Fibroblast of lung (primary cell): ENCODE data around the gene CHCHD6. TPM values are rescaled to one million over a fixed set of nuclear protein-coding genes. Genes with fewer than 3 reads are reported as not detected.

Experiments
- DNase-seq, 2 donors: peaks; one replicate each; pipeline versions ENCODE4 v3.0.0 to v3.0.0-alpha.2; 2010; ENCODE audit warnings: low read depth in 2 of 2
- H2AFZ ChIP-seq: 2 replicates; pipeline ENCODE4 v1.5.1; 2012; ENCODE audit warnings: low read length, control low read depth, inconsistent platforms
- H3K27ac ChIP-seq: 2 replicates; pipeline ENCODE4 v1.5.1; 2011; ENCODE audit warnings: low read length, control low read depth; ENCODE audit not compliant: insufficient read depth
- H3K27me3 ChIP-seq: 2 replicates; pipeline ENCODE4 v1.5.1; 2011; ENCODE audit warnings: mild to moderate bottlenecking, low read length; ENCODE audit not compliant: control insufficient read depth, insufficient read depth
- H3K36me3 ChIP-seq: 2 replicates; pipeline ENCODE4 v1.5.1; 2011; ENCODE audit warnings: low read length; ENCODE audit not compliant: control insufficient read depth, insufficient read depth
- H3K4me1 ChIP-seq: 2 replicates; pipeline ENCODE4 v1.5.1; 2011; ENCODE audit warnings: low read length; ENCODE audit not compliant: control insufficient read depth, insufficient read depth; ENCODE audit errors: extremely low read depth
- H3K4me2 ChIP-seq: 2 replicates; pipeline ENCODE4 v1.5.1; 2011; ENCODE audit warnings: low read length, control low read depth; ENCODE audit not compliant: insufficient read depth; ENCODE audit errors: extremely low read depth
- H3K4me3 ChIP-seq, 4 experiments: fragments of 200-600 bp in 1 of 4; sonication (generic) in 1 of 4; replicated peaks in 1 of 4; 2 replicates each; pipeline ENCODE4 v1.5.1; 2011 to 2016; ENCODE audit warnings: low read length in 4 of 4, low read depth in 3 of 4, mild to moderate bottlenecking in 3 of 4, control low read depth in 2 of 4, inconsistent platforms in 1 of 4, mixed read lengths in 1 of 4; ENCODE audit not compliant: insufficient read depth in 1 of 4; ENCODE audit errors: control extremely low read depth in 1 of 4
- H3K79me2 ChIP-seq: 2 replicates; pipeline ENCODE4 v1.5.1; 2012; ENCODE audit warnings: mild to moderate bottlenecking, low read length, inconsistent platforms; ENCODE audit not compliant: control insufficient read depth, insufficient read depth
- H3K9ac ChIP-seq: 2 replicates; pipeline ENCODE4 v1.5.1; 2011; ENCODE audit warnings: mild to moderate bottlenecking, low read length, control low read depth; ENCODE audit not compliant: insufficient read depth
- H3K9me3 ChIP-seq: 2 replicates; pipeline ENCODE4 v1.5.1; 2012; ENCODE audit warnings: low read depth, low read length; ENCODE audit not compliant: control insufficient read depth, insufficient read depth
- H4K20me1 ChIP-seq: 2 replicates; pipeline ENCODE4 v1.5.1; 2011; ENCODE audit warnings: low read length; ENCODE audit not compliant: control insufficient read depth, insufficient read depth; ENCODE audit errors: extremely low read depth
- EZH2 ChIP-seq: IDR thresholded peaks from 2 replicates; pipeline ENCODE4 v1.5.1; 2012; ENCODE audit warnings: low read length, control low read depth, mild to moderate bottlenecking; ENCODE audit errors: missing control alignments
- polyA plus RNA-seq, 2 donors: library from polyadenylated mRNA; depleted of rRNA in 1 of 2; stranded (reverse) in 1 of 2; unstranded in 1 of 2; fragments of >200 nt; gene quantifications; 2 replicates each; pipeline ENCODE4 v1.2.1, GENCODE V29; 2011 to 2012; ENCODE audit warnings: missing spikeins in 1 of 2
- total RNA-seq: library from RNA; depleted of rRNA; stranded (reverse); fragments of >200 nt; gene quantifications from 2 replicates; pipeline ENCODE4 v1.2.1, GENCODE V29; 2014
- TF ChIP-seq, protein P1 (sequence below), 2 donors: IDR thresholded peaks in 1 of 2; conservative IDR thresholded peaks in 1 of 2; 1 replicate in 1 of 2; 2 replicates in 1 of 2; pipeline ENCODE4 v1.5.1; 2011 to 2012; ENCODE audit warnings: low read length in 2 of 2, control low read depth in 1 of 2, inconsistent platforms in 1 of 2, low read depth in 1 of 2, mild to moderate bottlenecking in 1 of 2

Gene CHCHD6
- total and polyA plus RNA-seq, 2 donors (not counting 1 experiment from before 2014, with no cell fraction given) = 9.5 to 11.1 TPM

DNA sequence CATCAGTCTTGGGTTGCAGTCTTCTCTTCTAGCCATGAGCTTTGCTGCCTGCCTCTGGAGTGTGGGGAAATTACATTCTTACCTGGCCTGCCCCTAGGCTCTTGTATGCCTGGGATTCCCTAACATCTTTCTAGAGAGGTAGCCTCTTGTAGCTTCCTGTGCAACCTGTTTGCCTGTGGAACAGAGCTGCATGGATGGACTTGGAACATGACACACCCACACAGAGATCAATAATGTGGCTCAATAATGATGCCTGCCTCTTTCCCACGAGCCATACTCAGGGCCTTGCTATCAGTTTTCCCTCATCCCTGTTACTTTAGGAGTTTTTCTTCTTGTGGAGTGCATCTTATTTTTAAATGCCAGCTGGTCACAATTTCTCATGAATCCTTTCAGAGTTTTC lies 11.4 kb downstream of the CHCHD6 start:
- Histone ChIP-seq H3K27me3 (no peaks in the 10 kb centered on the region), H3K79me2 (no peaks in the 10 kb centered on the region), H4K20me1 (no peaks in the 10 kb centered on the region), H3K36me3 (no peaks in the 10 kb centered on the region), H3K9ac (no peak overlapping the region), H3K9me3 (no peaks in the 10 kb centered on the region), H3K4me3 (no peak overlapping the region), H3K27ac (no peak overlapping the region), H3K4me1 (no peaks in the 10 kb centered on the region), H2AFZ (no peak overlapping the region), H3K4me2 (no peak overlapping the region)
- TF ChIP-seq, protein P1, sequence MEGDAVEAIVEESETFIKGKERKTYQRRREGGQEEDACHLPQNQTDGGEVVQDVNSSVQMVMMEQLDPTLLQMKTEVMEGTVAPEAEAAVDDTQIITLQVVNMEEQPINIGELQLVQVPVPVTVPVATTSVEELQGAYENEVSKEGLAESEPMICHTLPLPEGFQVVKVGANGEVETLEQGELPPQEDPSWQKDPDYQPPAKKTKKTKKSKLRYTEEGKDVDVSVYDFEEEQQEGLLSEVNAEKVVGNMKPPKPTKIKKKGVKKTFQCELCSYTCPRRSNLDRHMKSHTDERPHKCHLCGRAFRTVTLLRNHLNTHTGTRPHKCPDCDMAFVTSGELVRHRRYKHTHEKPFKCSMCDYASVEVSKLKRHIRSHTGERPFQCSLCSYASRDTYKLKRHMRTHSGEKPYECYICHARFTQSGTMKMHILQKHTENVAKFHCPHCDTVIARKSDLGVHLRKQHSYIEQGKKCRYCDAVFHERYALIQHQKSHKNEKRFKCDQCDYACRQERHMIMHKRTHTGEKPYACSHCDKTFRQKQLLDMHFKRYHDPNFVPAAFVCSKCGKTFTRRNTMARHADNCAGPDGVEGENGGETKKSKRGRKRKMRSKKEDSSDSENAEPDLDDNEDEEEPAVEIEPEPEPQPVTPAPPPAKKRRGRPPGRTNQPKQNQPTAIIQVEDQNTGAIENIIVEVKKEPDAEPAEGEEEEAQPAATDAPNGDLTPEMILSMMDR (conservative IDR thresholded peaks at IDR 0.05 in 1 of 2, IDR thresholded peaks at IDR 0.05 in 1 of 2; ENCODE audit: low read depth in 1 of 2, low read length in 2 of 2) = no peak
- no peak for TF ChIP-seq EZH2
- no peak for DNase-seq

DNA sequence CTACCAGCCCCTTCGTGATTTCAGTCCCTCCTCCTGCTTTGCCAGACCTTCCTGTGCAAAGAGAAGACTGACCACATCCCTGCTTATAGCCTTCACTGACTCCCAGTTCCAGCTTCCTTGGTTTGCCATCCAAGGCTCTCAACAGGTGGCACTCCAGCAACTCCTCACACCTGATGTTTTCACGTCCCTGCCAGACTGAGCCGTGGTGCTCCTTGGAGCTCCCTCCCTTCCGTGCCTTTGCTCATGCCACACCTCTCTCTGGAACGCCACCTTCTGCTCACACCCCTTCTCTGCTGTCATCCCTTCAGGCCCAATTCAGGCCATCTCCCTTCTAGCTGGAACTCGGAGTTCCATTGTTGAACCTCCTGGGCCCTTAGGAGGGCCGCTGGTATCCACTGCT lies 12.0 kb downstream of the CHCHD6 start:
- H3K4me1 ChIP-seq = no peaks in the 10 kb centered on the region
- no peak overlapping the region for H3K27ac ChIP-seq
- no peaks in the 10 kb centered on the region for H3K27me3 ChIP-seq
- DNase-seq = no peak
- no peak overlapping the region for H3K4me2 ChIP-seq
- no peaks in the 10 kb centered on the region for H3K9me3 ChIP-seq
- TF ChIP-seq, protein P1 (conservative IDR thresholded peaks at IDR 0.05 in 1 of 2, IDR thresholded peaks at IDR 0.05 in 1 of 2; ENCODE audit: low read depth in 1 of 2, low read length in 2 of 2) = no peak
- TF ChIP-seq EZH2 = no peak
- no peaks in the 10 kb centered on the region for H3K36me3 ChIP-seq
- no peaks in the 10 kb centered on the region for H3K79me2 ChIP-seq
- H2AFZ ChIP-seq = no peak overlapping the region
- H3K4me3 ChIP-seq = no peak overlapping the region
- H3K9ac ChIP-seq = no peak overlapping the region
- H4K20me1 ChIP-seq = no peaks in the 10 kb centered on the region

DNA sequence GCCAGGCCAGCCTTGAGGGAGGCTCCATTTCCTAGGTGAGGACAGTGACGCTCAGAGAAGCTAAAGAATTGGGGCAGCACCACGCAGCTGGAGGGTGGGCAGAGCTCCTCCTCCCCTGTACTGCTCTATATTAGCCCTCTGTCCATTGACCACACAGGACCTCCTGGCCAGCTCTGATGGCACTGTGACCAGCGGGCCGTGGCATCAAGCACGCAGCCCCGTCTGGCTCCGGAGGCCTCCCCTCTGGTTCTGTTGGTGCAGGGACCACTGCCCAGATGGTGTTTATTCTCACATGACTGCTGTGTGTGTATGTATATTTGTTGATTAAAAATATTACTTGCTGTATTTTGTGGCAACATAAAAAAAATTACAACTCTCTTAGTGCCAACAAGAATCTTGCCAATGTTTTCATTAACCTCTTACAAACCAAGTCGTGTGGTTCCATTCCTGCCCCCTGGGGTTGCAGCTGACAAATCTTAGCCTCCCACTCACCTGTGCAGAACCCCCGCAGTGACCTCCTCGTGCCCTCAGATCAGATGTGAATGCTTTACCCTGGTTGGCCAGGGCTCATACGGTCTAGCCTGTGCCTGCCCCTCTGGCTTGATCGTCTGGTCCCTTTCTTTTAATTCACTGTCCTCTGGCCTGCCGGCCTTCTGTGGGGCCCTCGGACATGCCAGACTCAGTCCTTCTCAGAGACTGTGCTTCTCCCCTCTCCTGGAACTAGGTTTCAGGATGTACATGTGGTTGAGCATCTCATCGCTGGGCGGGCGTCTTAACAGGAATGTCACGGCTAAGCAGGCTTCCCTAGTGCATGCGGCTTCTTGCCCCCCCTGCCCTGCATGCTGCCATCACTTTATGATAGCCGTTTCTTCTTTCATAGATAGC lies 14.8 kb downstream of the CHCHD6 start:
- no peak overlapping the region for H3K9ac ChIP-seq
- H2AFZ ChIP-seq = no peak overlapping the region
- H3K4me2 ChIP-seq = no peak overlapping the region
- H3K4me3 ChIP-seq = no peak overlapping the region
- H4K20me1 ChIP-seq = no peaks in the 10 kb centered on the region
- TF ChIP-seq, protein P1 (conservative IDR thresholded peaks at IDR 0.05 in 1 of 2, IDR thresholded peaks at IDR 0.05 in 1 of 2; ENCODE audit: low read depth in 1 of 2, low read length in 2 of 2) = no peak
- TF ChIP-seq EZH2 = no peak
- no peaks in the 10 kb centered on the region for H3K36me3 ChIP-seq
- no peaks in the 10 kb centered on the region for H3K79me2 ChIP-seq
- no peaks in the 10 kb centered on the region for H3K9me3 ChIP-seq
- DNase-seq = no peak
- H3K27ac ChIP-seq = no peak overlapping the region
- H3K4me1 ChIP-seq = no peaks in the 10 kb centered on the region
- no peaks in the 10 kb centered on the region for H3K27me3 ChIP-seq
